Heart left ventricle (tissue), 16 donors: ENCODE results near the gene UBE2M. TPM values are rescaled to one million over a fixed set of nuclear protein-coding genes. Genes with fewer than 3 reads are reported as not detected.

Experiments used
- ATAC-seq, 4 donors: fragments of 200-7000 bp; cut with Tn5 transposase; one replicate each; pipeline ENCODE4 v1.9.1; 2020 to 2022; ENCODE audit warnings: moderate library complexity in 4 of 4, mild to moderate bottlenecking in 3 of 4, moderate number of reproducible peaks in 1 of 4
- DNase-seq, 5 donors: peaks; one replicate each; pipeline ENCODE4 v3.0.0-alpha.2; 2020
- H3K27ac ChIP-seq, 12 donors: fragments of 200-600 bp; sonication (generic) in 4 of 12; one replicate each; pipeline versions ENCODE4 v1.5.0 to v1.8.0; 2016 to 2022; ENCODE audit warnings: mild to moderate bottlenecking in 2 of 12
- H3K27me3 ChIP-seq, 9 donors: fragments of 200-600 bp; sonication (generic) in 2 of 9; one replicate each; pipeline versions ENCODE4 v1.5.1 to v1.8.0; 2016 to 2022; ENCODE audit warnings: mild to moderate bottlenecking in 3 of 9
- H3K36me3 ChIP-seq, 9 donors: fragments of 200-600 bp; sonication (generic) in 2 of 9; one replicate each; pipeline versions ENCODE4 v1.5.0 to v1.8.0; 2018 to 2022; ENCODE audit warnings: mild to moderate bottlenecking in 2 of 9
- H3K4me1 ChIP-seq, 12 donors: fragments of 200-600 bp; sonication (generic) in 4 of 12; one replicate each; pipeline versions ENCODE4 v1.5.0 to v1.8.0; 2016 to 2022; ENCODE audit warnings: mild to moderate bottlenecking in 3 of 12
- H3K4me3 ChIP-seq, 12 donors: fragments of 200-600 bp; sonication (generic) in 4 of 12; one replicate each; pipeline versions ENCODE4 v1.5.0 to v1.8.0; 2017 to 2022; ENCODE audit warnings: mild to moderate bottlenecking in 9 of 12, moderate library complexity in 4 of 12
- H3K9me3 ChIP-seq, 12 donors: fragments of 200-600 bp; sonication (generic) in 4 of 12; one replicate each; pipeline versions ENCODE4 v1.5.0 to v1.8.0; 2016 to 2022; ENCODE audit warnings: mild to moderate bottlenecking in 1 of 12
- POLR2A ChIP-seq, 2 donors: fragments of 450-650 bp; IDR thresholded peaks; one replicate each; pipeline ENCODE4 v1.6.1; 2017; ENCODE audit warnings: antibody characterized with exemption in 2 of 2, mild to moderate bottlenecking in 2 of 2, moderate library complexity in 2 of 2
- WGBS, 4 donors: extraction: QIAGEN DNeasy Blood & Tissue Kit in 2 of 4; methylation state at CpG; one replicate each; pipeline versions ENCODE4 v1.1.5 to v1.1.7; 2013 to 2018; 5-methylcytosine and 5-hydroxymethylcytosine counted together
- intact Hi-C, 10 donors: fragments of 100-400 bp; cut with DNase I; formaldehyde crosslinking; loops; one replicate each; pipeline versions ENCODE4 v1.11.1 to v1.14.2; 2022
- polyA plus RNA-seq, 2 donors: library from polyadenylated mRNA; stranded (reverse); fragments of 200-250 nt; gene quantifications; one replicate each; pipeline ENCODE4 v1.2.3, GENCODE V29; 2013
- total RNA-seq, 9 donors: library from RNA; depleted of rRNA in 2 of 9; stranded (reverse); fragments of >200 nt in 2 of 9; fragmentation: NEBNext Ultra II Directional in 3 of 9; extraction: Animal tissue kit (Norgen Biotek cat#: 25700) in 3 of 9; gene quantifications; one replicate each; pipeline versions ENCODE4 v1.1.0 to v1.2.4, GENCODE V29; 2016 to 2023
- TF ChIP-seq, protein P1 (sequence below), 12 donors: fragments of 200-600 bp; sonication (generic) in 4 of 12; IDR thresholded peaks; one replicate each; pipeline versions ENCODE4 v1.5.0 to v1.8.0; 2018 to 2022; ENCODE audit warnings: antibody characterized with exemption in 12 of 12, mild to moderate bottlenecking in 5 of 12
- donor health status: ischemic (EF 13 %, LVEDD 7.1; RV severe dilation, severe dysfunction).
- donor health status: healthy with polysubstance abuse.
- donor health status: DM: no; HTN: yes; CAD: no.
- donor health status: DM: no; HTN: no; CAD: no.
- donor health status: ischemic (EF 25% LVEDD 6.9; RV normal size, moderate dysfunction).
- donor health status: ischemic (EF 25% LVEDD 5.7; RV mildly dilated, moderate dysfunction).
- donor health status: healthy.
- donor health status: DM: yes; HTN: yes; CAD: no.
- donor health status: ischemic (EF 35%, LVEDD 5.7; RV mildly dilated, moderate dysfunction).
- donor health status: nonischemic (EF 11% LVEDD 7.7; RV severe dilation, severe dysfunction).
- donor health status: DM: yes; HTN: yes; CAD: no.
- donor health status: PGD.
- donor health status: ischemic (EF 29% LVEDD 5.4; RV normal size, mild dysfunction).
- donor health status: nonischemic (EF 23%, LVEDD 6.1; RV moderate dilation, normal function).

Gene UBE2M
- total and polyA plus RNA-seq, 11 donors = 35.3 to 139 (median 114) TPM

DNA sequence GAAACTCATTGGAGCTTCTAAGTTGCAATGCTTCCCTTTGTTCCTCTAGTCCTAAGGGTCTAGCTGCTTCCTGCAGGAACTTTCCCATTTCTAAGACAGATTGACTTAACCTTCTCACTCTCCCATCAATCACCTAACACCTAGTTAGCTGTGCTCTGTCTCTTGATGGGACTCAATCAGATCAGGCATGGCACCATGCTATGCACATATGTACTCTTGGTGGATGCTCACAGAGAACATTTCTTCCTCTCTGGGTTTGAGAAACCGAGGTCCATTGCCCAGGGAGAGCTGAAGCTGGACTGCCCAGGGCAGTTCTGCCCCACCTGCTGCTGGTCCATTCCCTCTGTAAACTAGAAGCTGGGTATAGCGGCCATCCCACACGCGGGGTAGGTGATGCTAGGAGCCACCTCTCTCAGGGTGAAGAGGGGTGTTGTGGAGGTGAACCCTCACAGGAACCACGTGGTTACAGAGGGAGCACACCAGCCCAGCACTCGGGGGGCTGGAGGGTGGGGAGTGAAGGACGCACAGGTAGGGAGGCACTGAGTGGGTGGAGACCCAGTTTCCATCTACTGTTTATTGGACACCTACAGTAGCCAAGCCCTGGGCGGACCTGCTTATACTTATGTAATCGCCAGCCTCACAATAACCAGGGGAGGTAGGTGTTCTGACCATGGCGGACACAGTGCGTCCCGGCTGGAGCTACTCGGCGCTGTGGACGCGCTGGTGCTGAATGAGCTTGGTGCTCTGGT lies 3.1 kb upstream of the UBE2M start:
- peak overlapping the region in 10 of 12 donors; percentile 31 to 62 (median 52) for H3K4me3 ChIP-seq
- H3K36me3 ChIP-seq = peaks cover 0 to 10% (median 6%) of the 10 kb centered on the region in 9 donors
- H3K4me1 ChIP-seq = peaks cover 11 to 50% (median 42%) of the 10 kb centered on the region in 12 donors
- TF ChIP-seq, protein P1, sequence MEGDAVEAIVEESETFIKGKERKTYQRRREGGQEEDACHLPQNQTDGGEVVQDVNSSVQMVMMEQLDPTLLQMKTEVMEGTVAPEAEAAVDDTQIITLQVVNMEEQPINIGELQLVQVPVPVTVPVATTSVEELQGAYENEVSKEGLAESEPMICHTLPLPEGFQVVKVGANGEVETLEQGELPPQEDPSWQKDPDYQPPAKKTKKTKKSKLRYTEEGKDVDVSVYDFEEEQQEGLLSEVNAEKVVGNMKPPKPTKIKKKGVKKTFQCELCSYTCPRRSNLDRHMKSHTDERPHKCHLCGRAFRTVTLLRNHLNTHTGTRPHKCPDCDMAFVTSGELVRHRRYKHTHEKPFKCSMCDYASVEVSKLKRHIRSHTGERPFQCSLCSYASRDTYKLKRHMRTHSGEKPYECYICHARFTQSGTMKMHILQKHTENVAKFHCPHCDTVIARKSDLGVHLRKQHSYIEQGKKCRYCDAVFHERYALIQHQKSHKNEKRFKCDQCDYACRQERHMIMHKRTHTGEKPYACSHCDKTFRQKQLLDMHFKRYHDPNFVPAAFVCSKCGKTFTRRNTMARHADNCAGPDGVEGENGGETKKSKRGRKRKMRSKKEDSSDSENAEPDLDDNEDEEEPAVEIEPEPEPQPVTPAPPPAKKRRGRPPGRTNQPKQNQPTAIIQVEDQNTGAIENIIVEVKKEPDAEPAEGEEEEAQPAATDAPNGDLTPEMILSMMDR (IDR thresholded peaks at IDR 0.05) = no peak
- TF ChIP-seq POLR2A (IDR thresholded peaks at IDR 0.05) = no peak
- 54 to 65% (median 57%) methylated on average over 16 of the region's 16 CpGs for WGBS, 4 donors
- intact Hi-C loops = no loop called here
- H3K27ac ChIP-seq = peak overlapping the region in 5 of 12 donors; percentile 22 to 62 (median 44)
- no peaks in the 10 kb centered on the region for H3K9me3 ChIP-seq
- ATAC-seq = no peak
- H3K27me3 ChIP-seq = peaks cover 0 to 21% (median 0%) of the 10 kb centered on the region in 9 donors
- DNase-seq = peak in 2 of 5 donors; percentile 25 to 30

DNA sequence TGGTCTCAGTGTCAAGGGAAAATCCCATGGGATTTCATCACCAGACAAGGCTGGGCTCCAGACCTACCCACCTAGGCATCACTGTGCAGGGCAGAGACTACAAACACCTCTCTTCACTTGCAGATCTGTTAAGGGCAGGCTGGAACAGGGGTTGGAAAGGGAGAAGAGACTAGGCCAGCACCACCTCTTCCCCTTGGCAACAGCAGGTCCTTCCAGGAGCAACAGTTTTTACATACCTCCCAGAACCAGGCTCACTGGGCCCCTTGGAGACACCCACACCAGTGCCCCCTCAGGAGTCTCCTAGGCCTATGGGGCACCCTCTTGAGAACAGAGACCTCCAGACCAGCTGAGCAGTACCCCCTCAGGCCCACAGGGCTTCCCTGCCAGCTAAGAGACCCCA lies 2.5 kb upstream of the UBE2M start:
- H3K27ac ChIP-seq = no peak overlapping the region
- H3K27me3 ChIP-seq = peaks cover 0 to 21% (median 0%) of the 10 kb centered on the region in 9 donors
- peaks cover 11 to 56% (median 48%) of the 10 kb centered on the region in 12 donors for H3K4me1 ChIP-seq
- intact Hi-C loops = no loop called here
- H3K9me3 ChIP-seq = no peaks in the 10 kb centered on the region
- ATAC-seq (no peak), DNase-seq (peak in 1 of 5 donors; percentile 45)
- H3K36me3 ChIP-seq = peaks cover 0 to 13% (median 10%) of the 10 kb centered on the region in 9 donors
- TF ChIP-seq, protein P1 (IDR thresholded peaks at IDR 0.05) = no peak
- H3K4me3 ChIP-seq = no peak overlapping the region

- WGBS, 4 donors = 80 to 87% (median 83%) methylated on average over 8 of the region's 8 CpGs
Measured at GRCh38 chr19:58560007-58560887, 1.8 kb upstream of the UBE2M start.

More at GRCh38 chr19:58560007-58560887, 1.8 kb upstream of the UBE2M start:
- TF ChIP-seq POLR2A (IDR thresholded peaks at IDR 0.05) = no peak
- TF ChIP-seq, protein P1 (IDR thresholded peaks at IDR 0.05) = no peak
- H3K9me3 ChIP-seq = no peaks in the 10 kb centered on the region
- peaks cover 11 to 62% (median 54%) of the 10 kb centered on the region in 12 donors for H3K4me1 ChIP-seq
- H3K27ac ChIP-seq = peak overlapping the region in 11 of 12 donors; percentile 90 to 100 (median 100)
- peaks cover 0 to 19% (median 14%) of the 10 kb centered on the region in 9 donors for H3K36me3 ChIP-seq
- intact Hi-C loops = no loop called here
- peak overlapping the region in 9 of 12 donors; percentile 73 to 96 (median 84) for H3K4me3 ChIP-seq
- DNase-seq = peak in 2 of 5 donors; percentile 27 to 30
- no peak for ATAC-seq
- peaks cover 0 to 21% (median 0%) of the 10 kb centered on the region in 9 donors for H3K27me3 ChIP-seq
